ENCODE results near the gene ANKS4B. TPM values are rescaled to one million over a fixed set of nuclear protein-coding genes. Genes with fewer than 3 reads are reported as not detected.

The ANKS4B gene
- polyA plus RNA-seq, 1 donor from 2014 or later = not detected

DNA sequence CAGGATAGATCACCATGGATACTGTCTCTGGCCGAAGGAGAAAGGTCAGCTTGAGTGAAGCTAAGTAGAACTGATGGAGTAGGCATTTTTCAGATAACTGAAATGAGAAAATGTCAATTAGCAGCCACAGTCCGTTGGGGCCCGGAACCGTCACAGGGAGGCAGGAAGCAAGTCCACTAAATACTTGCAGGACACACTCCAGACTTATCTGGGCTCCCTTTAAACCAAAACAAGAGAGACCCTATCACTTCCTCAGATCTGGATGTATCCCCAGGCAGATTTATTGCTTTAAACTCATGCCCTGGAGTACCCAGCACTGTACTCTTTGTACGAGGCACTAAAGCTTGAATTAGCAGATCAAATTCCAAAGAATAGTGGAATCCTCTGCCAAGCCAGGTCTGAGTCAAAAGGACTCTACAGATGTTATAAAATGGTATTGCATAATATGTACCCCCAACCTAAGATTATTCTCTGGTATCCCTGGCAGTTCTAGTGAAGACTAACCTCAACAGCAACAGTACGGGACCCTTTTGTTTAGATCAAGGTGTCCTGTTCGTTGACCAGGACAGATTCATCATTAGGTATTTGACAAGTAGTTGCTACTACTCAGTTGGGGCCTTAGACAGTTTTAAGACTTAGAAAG lies 30.2 kb upstream of the ANKS4B start:
- Mint-ChIP-seq H3K27me3 (peaks cover 11% of the 10 kb centered on the region), H3K4me3 (no peak overlapping the region), H3K36me3 (no peaks in the 10 kb centered on the region), H3K4me1 (no peaks in the 10 kb centered on the region), H3K27ac (no peak overlapping the region), H3K9me3 (no peaks in the 10 kb centered on the region)

DNA sequence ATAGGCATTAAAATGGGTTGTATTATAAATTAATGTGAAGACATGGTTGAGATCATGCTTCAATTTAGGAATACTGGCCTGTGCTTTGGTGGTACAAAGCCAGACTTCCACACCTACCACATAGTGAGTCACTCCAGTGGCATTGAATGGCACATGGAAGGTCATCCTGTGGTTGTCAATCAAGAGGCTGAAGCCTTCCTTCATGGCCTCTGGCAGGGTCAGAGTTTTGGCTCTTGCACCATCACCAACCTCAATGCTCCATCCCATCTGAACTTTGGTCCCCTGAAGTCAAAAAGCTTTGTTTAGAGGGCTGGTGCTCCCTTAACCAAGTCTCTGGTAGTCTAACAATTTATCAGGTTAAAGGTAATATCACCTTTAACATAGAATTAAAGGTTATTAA lies 28.2 kb upstream of the ANKS4B start:
- Mint-ChIP-seq H3K4me3 (no peak overlapping the region), H3K9me3 (no peaks in the 10 kb centered on the region), H3K36me3 (peaks cover 2% of the 10 kb centered on the region), H3K4me1 (no peaks in the 10 kb centered on the region), H3K27me3 (peaks cover 16% of the 10 kb centered on the region), H3K27ac (peak overlapping the region in 1 of 3 donors; percentile 21)

DNA sequence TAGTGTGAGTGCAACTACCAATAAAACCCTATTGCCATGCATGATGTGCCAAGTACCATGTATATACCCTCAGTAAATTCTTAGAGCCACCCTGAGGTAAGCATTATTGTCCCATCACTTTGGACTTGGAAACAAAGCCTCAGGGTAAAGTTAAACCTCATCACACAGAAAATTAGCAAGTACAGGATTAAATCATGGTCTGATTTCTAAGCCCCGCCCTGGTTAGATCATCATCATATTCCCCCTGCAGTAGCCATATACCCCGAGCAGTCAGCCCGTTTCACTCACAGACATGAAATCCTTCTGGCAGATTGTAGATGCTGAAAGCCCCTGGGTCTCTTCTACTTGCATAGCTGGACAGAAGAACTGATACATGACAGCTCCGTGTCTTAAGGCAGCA lies 26.9 kb upstream of the ANKS4B start:
- no peaks in the 10 kb centered on the region for H3K9me3 Mint-ChIP-seq
- H3K27me3 Mint-ChIP-seq = peaks cover 19% of the 10 kb centered on the region
- H3K36me3 Mint-ChIP-seq = peaks cover 2% of the 10 kb centered on the region
- no peak overlapping the region for H3K4me3 Mint-ChIP-seq
- H3K27ac Mint-ChIP-seq = no peak overlapping the region
- no peaks in the 10 kb centered on the region for H3K4me1 Mint-ChIP-seq

DNA sequence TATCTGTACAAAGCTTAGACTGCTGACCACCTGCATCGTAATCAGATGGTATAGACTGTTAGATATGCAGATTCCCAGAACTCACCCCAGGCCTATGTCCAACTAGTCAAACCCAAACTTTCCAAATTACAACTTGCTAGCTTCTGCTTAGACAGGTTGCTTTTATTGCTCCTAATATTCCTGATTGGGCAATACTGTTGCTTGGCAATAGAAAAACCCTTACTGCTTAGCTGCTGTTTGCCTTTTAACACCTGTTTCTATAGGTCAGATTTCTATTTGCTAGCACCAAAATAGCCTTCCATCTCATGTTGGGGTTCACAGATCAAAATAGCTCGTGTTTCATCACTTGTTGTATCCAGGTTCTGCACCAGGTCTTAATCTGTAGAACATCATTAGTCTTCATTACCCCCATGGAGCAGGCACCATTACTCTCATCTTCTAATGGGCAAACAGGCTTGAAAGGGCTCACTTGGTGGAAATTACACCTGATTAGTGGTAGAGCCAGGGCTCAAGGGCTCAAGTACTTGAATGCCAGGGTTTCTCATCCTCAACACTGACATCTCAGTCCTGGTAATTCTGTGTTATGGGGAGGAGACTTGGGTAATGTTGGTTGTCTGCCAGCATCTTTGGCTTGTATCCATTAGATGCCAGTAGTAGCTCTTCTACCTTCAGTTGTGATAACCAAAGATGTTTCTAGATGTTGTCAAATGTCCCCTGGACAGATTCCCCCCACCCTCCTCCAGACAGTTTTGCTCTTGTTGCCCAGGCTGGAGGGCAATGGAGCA lies 24.9 kb upstream of the ANKS4B start:
- H3K4me1 Mint-ChIP-seq = no peaks in the 10 kb centered on the region
- H3K36me3 Mint-ChIP-seq = peaks cover 2% of the 10 kb centered on the region
- H3K27me3 Mint-ChIP-seq = peaks cover 24% of the 10 kb centered on the region
- H3K4me3 Mint-ChIP-seq = no peak overlapping the region
- no peaks in the 10 kb centered on the region for H3K9me3 Mint-ChIP-seq
- H3K27ac Mint-ChIP-seq = peak overlapping the region in 1 of 3 donors; percentile 37

DNA sequence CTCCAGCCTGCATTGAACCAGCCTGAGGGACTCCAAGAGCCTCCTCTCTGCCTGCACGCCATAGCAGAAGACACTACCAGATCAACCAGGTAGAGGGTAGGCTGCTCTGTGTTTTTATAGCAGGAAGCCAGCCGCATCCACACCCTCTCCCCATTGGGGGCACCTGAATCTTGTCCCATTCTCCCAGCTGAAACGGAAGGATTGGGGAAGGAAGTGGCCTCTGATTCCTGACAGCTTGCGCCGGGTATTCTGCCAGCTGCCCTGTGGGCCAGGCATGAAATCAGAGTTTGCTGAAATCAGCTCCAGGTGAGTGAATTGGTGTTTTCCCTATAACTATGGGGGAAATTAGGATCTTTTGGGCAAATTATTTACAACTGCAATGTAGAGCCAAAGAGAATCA lies 22.0 kb upstream of the ANKS4B start, which contains the start of gene ZP2:
Gene ZP2, minus strand, starts transcription at position 89 of the 400 bp plus-strand sequence. Its CDS starts 27 bp downstream, at position 62.
- H3K27ac Mint-ChIP-seq = no peak within 1 kb of the TSS
- H3K36me3 Mint-ChIP-seq = peaks cover 4% of the 10 kb centered on the region
- peaks cover 0 to under 1% (median 0%) of the 10 kb centered on the region in 3 donors for H3K9me3 Mint-ChIP-seq
- H3K27me3 Mint-ChIP-seq = peaks cover 23% of the 10 kb centered on the region
- H3K4me1 Mint-ChIP-seq = peaks cover 0 to 2% (median 0%) of the 10 kb centered on the region in 3 donors
- H3K4me3 Mint-ChIP-seq = no peak within 1 kb of the TSS

DNA sequence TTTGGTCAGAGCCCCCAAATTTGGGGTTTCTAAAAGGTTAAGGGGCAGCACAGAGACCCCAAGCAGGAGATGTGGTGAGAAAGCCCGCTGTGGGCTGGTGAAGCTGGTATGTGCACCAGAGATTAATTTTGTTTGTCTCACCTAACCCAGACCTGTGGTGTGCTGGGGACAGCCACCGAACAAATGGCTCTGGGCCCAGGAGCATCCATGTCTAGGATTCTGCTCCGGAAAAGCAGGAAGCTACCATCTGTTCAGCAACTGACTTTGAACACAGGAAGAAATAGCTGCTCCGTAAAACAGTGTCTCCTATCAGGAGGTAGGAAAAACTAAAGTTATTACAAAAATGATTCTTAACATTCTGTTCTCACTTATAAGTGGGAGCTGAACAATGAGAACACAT lies 19.4 kb upstream of the ANKS4B start:
- Mint-ChIP-seq H3K27ac (no peak overlapping the region), H3K4me3 (no peak overlapping the region), H3K4me1 (peaks cover 0 to 2% (median 0%) of the 10 kb centered on the region in 3 donors), H3K9me3 (peaks cover 0 to 2% (median 0%) of the 10 kb centered on the region in 3 donors), H3K36me3 (peaks cover 4% of the 10 kb centered on the region), H3K27me3 (peaks cover 26% of the 10 kb centered on the region)

DNA sequence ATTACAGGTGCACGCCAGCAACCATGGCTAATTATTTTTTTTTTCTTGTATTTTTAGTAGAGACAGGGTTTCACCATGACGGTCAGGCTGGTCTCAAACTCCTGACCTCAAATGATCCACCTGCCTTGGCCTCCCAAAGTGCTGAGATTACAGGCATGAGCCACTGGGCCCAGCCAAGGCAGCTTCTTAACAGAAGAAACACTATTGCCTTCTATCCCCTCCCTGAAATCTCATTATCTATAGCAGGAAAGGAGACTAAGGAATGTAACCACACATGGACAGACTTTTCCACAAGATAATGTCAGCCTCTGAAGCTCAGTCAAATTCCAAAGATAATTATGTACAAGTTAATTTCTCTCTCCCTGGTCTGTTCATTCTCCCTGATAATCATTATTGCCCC lies 16.4 kb upstream of the ANKS4B start:
- H3K4me3 Mint-ChIP-seq = no peak overlapping the region
- H3K9me3 Mint-ChIP-seq = peaks cover 0 to 2% (median 0%) of the 10 kb centered on the region in 3 donors
- peaks cover 2% of the 10 kb centered on the region for H3K36me3 Mint-ChIP-seq
- peaks cover 19% of the 10 kb centered on the region for H3K27me3 Mint-ChIP-seq
- no peak overlapping the region for H3K27ac Mint-ChIP-seq
- H3K4me1 Mint-ChIP-seq = peaks cover 0 to 2% (median 0%) of the 10 kb centered on the region in 3 donors

DNA sequence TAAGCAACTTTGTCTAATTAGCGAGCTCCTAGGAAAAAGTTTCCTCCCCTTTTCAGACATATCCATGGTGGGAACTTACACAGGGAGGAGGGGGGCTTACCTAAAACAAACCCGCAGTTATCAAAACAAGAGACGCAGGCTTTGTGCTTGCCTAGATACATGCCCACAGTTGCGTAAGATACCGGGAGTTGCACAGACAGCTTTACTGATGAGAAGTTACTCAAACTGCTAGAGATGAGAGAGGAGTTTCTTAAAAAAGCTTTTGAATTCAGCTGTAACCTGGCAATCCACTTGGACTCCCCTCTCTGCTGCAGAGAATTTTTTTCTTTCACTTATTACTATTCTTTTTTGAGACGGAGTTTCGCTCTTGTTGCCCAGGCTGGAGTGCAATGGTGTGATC lies 15.3 kb upstream of the ANKS4B start:
- Mint-ChIP-seq H3K27ac (no peak overlapping the region), H3K9me3 (peaks cover 0 to 2% (median 0%) of the 10 kb centered on the region in 3 donors), H3K4me1 (peaks cover 0 to 2% (median 0%) of the 10 kb centered on the region in 3 donors), H3K4me3 (no peak overlapping the region), H3K27me3 (peaks cover 19% of the 10 kb centered on the region), H3K36me3 (peaks cover 2% of the 10 kb centered on the region)

DNA sequence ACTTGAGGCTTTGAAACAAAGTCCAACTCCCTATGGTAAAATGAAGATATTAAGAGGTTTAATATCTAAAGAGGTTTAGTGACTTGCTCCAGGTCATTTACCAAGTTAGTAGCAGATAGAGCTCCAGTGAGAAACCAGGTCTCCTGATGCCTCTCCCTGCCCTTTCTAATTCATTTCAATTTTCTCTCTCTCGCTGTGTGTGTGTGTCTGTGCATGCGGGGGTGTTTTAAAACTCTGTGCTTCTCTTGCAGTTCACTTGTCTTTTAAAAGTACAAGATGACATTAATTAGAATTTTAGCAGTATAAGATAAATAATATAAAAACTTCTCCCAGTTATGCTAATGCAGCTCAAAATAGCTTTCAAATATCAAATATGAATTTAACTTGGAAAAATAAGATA lies 13.9 kb upstream of the ANKS4B start:
- H3K4me3 Mint-ChIP-seq = no peak overlapping the region
- peaks cover 0 to 2% (median 0%) of the 10 kb centered on the region in 3 donors for H3K9me3 Mint-ChIP-seq
- H3K27ac Mint-ChIP-seq = no peak overlapping the region
- H3K4me1 Mint-ChIP-seq = peaks cover 0 to 2% (median 0%) of the 10 kb centered on the region in 3 donors
- H3K27me3 Mint-ChIP-seq = peaks cover 20% of the 10 kb centered on the region
- peaks cover 2% of the 10 kb centered on the region for H3K36me3 Mint-ChIP-seq

DNA sequence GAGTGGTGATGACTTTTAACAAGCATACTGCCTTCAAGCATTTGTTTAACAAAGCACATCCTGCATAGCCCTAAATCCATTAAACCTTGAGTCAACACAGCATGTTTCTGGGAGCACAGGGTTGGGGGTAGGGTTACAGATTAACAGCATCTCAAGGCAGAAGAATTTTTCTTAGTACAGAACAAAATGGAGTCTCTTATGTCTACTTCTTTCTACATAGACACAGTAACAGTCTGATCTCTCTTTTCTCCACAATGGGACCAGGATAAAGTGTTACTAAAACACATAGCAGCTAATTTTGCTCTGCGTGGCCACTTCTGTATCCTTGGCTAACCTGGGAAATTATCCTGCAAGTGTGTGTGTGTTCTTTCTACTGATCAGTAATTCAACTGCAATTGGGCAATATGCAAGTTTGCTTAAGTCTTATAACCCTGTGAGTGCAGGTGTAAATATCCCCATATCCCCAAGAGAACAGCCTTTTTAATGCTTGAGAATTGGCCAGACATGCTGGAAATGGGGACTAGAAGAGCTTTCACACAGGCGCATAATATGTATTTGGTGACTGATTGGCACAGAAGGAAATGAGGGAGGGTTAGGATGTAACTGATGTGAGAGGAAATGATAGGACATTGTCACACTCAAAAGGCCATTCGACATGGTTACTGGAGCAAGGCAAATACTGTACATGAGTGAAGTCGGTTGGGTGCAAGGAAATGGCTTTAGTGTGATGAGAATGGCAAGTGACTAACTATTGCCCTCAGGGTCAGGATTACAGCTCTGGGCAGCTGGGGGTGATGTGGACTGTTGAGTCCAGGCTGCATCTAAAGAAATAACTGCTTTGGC lies 10.8 kb upstream of the ANKS4B start:
- Mint-ChIP-seq H3K27ac (no peak overlapping the region), H3K27me3 (peaks cover 21% of the 10 kb centered on the region), H3K4me3 (no peak overlapping the region), H3K36me3 (no peaks in the 10 kb centered on the region), H3K4me1 (peaks cover 0 to 2% (median 0%) of the 10 kb centered on the region in 3 donors), H3K9me3 (no peaks in the 10 kb centered on the region)

DNA sequence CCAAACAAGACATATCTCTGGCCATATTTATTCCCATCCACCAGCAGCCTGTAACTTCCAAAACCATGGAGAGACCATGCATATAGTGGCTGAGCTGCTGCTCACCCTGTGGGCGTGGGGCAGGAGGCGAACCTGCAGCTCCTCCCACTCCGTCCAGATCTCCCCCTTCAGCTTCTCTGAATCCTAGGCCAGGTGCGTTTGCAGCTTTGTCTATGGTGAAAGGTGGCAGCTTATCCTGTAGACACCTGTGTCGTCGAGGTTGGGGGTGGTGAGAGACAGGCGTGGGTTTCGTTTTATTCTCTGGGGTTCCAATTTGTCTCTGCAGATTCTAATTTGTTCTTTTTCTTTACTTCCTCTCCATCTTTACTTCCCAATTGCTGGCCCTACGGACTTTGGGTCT lies 9.7 kb upstream of the ANKS4B start:
- H3K36me3 Mint-ChIP-seq = no peaks in the 10 kb centered on the region
- H3K4me3 Mint-ChIP-seq = no peak overlapping the region
- H3K9me3 Mint-ChIP-seq = no peaks in the 10 kb centered on the region
- peaks cover 0 to 2% (median 0%) of the 10 kb centered on the region in 3 donors for H3K4me1 Mint-ChIP-seq
- no peak overlapping the region for H3K27ac Mint-ChIP-seq
- H3K27me3 Mint-ChIP-seq = peaks cover 23% of the 10 kb centered on the region

DNA sequence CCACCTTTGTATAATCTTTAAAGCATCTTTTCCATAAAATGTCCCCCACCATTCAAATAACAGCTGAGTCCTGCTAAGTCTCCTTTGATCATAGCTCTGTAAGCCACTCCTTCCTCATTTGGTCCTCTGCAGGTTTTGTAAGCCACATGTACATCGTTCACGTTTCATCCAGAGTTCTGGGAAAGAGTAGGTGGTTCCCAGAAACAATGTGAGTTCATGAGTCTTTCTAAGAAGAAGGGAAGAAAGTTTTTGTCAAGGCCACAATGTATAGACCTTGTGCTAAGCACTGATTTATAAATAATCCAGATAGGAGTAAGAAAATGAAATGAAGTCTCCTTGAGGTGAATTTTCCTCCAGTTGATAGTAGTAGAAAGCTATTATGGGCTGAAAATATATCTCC lies 8.7 kb upstream of the ANKS4B start:
- no peaks in the 10 kb centered on the region for H3K36me3 Mint-ChIP-seq
- H3K9me3 Mint-ChIP-seq = no peaks in the 10 kb centered on the region
- peaks cover 0 to 2% (median 0%) of the 10 kb centered on the region in 3 donors for H3K4me1 Mint-ChIP-seq
- no peak overlapping the region for H3K4me3 Mint-ChIP-seq
- H3K27ac Mint-ChIP-seq = no peak overlapping the region
- H3K27me3 Mint-ChIP-seq = peaks cover 26% of the 10 kb centered on the region

DNA sequence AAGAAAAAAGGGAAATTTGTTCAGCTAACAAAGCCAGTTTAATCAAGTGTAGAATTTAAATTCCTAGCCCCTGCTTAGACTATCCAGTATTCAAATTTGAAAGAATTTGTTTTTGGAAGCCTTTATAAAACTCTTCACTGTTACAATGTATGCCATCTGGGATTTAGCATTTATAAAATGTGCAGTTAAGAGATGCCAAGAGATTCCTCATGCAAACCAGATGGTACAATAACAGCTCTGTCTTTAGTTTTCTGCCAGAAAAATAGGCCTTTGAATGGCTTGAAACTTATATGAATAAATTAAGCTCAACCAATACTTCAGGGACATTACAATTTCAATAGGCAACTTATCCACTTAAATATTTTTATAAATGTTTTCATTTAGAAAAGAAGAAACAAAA lies 6.8 kb upstream of the ANKS4B start:
- Mint-ChIP-seq H3K4me3 (no peak overlapping the region), H3K4me1 (peaks cover 0 to 2% (median 0%) of the 10 kb centered on the region in 3 donors), H3K36me3 (no peaks in the 10 kb centered on the region), H3K27me3 (peaks cover 29% of the 10 kb centered on the region), H3K27ac (no peak overlapping the region), H3K9me3 (no peaks in the 10 kb centered on the region)

DNA sequence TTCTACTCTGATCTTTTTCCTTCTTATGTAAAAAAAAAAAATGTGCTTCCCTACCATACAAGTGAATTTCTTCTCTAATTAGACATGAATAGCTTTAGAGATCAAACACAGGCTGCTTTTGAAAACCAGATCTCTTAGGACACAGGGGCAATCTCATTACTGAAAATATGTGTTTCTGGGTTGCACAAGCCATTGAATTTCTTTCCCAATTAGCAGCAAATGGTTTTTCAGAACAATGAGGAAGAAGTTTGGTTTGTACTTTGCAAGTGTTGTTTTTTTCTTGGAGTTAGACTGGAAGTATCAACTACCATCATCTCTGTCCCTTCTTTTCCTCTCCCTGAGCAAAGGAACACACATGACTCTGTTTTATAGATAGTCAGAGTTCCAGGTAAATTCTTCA lies 5.6 kb upstream of the ANKS4B start:
- Mint-ChIP-seq H3K9me3 (no peaks in the 10 kb centered on the region), H3K27me3 (peaks cover 27% of the 10 kb centered on the region), H3K4me3 (no peak overlapping the region), H3K27ac (no peak overlapping the region), H3K36me3 (no peaks in the 10 kb centered on the region), H3K4me1 (peaks cover 0 to 2% (median 0%) of the 10 kb centered on the region in 3 donors)

DNA sequence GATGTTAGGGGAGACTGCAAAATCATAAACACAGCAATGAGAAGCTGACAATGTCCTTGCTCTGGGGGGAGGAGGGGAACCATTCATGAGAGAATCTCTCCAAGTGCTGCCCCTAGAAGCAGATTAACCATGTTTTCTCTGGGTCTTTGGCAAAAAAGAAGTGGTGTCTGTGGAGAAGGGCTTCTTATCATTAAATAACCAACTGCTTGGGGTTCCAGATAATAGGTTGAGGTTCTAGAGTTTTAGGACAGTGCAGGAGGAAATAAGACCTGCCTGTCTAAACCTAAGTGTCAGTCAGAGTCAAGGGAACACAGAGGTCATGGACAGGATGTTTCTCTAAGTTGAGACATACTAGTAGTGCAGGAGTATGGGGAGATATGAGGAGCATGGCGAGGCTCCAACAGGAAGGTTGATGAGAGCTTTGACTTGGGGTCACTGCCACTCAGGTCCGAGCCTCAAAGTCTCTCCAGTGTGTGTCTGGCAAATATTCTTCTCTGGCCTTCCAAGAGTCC lies 5.1 kb upstream of the ANKS4B start:
- peaks cover 0 to 2% (median 0%) of the 10 kb centered on the region in 3 donors for H3K4me1 Mint-ChIP-seq
- H3K4me3 Mint-ChIP-seq = no peak overlapping the region

More for the DNA sequence above, 5.1 kb upstream of the ANKS4B start:
- Mint-ChIP-seq H3K36me3 (no peaks in the 10 kb centered on the region), H3K27me3 (peaks cover 32% of the 10 kb centered on the region), H3K9me3 (no peaks in the 10 kb centered on the region), H3K27ac (no peak overlapping the region)
